Vagina (tissue), 2 donors: Measurements from ENCODE around the gene RAD1. TPM values are rescaled to one million over a fixed set of nuclear protein-coding genes. Genes with fewer than 3 reads are reported as not detected.

ENCODE experiments used
- DNase-seq, 2 donors: peaks; one replicate each; pipeline ENCODE4 v3.0.0-alpha.2; 2017; ENCODE audit errors: extremely low spot score in 2 of 2
- H3K27ac ChIP-seq: fragments of 200-600 bp; sonication (generic); one replicate; pipeline ENCODE4 v1.5.1; 2019
- H3K27me3 ChIP-seq: fragments of 200-600 bp; sonication (generic); one replicate; pipeline ENCODE4 v1.5.1; 2019
- H3K36me3 ChIP-seq, 2 donors: fragments of 200-600 bp; sonication (generic); one replicate each; pipeline ENCODE4 v1.5.1; 2017 to 2019
- H3K4me1 ChIP-seq: fragments of 200-600 bp; sonication (generic); one replicate; pipeline ENCODE4 v1.5.1; 2019
- H3K4me3 ChIP-seq, 2 donors: fragments of 200-600 bp; sonication (generic); 1 replicate in 1 of 2; 2 replicates in 1 of 2; pipeline ENCODE4 v1.5.1; 2016 to 2019
- H3K9me3 ChIP-seq: fragments of 200-600 bp; sonication (generic); one replicate; pipeline ENCODE4 v1.5.1; 2019
- POLR2A ChIP-seq, 2 donors: fragments of 450-650 bp; IDR thresholded peaks; one replicate each; pipeline ENCODE4 v1.6.1; 2017; ENCODE audit warnings: antibody characterized with exemption in 2 of 2, mild to moderate bottlenecking in 2 of 2, moderate library complexity in 2 of 2
- POLR2AphosphoS5 ChIP-seq, 2 donors: sonication (generic); formaldehyde crosslinking; IDR thresholded peaks; one replicate each; pipeline ENCODE4 v1.9.0; 2017; ENCODE audit warnings: antibody characterized with exemption in 2 of 2, mild to moderate bottlenecking in 2 of 2, low read depth in 1 of 2; ENCODE audit not compliant: insufficient read depth in 1 of 2
- intact Hi-C: fragments of 100-400 bp; cut with DNase I; formaldehyde crosslinking; loops from one replicate; pipeline ENCODE4 v1.15.1; 2023
- total RNA-seq: library from RNA; depleted of rRNA; stranded (reverse); fragments of >200 nt; gene quantifications from one replicate; pipeline ENCODE4 v1.2.3, GENCODE V29; 2016
- TF ChIP-seq, protein P1 (sequence below), 3 experiments: fragments of 450-650 bp in 2 of 3; fragments of 200-600 bp in 1 of 3; sonication (generic) in 1 of 3; IDR thresholded peaks; one replicate each; pipeline ENCODE4 v1.5.1; 2017 to 2019; ENCODE audit warnings: antibody characterized with exemption in 3 of 3, mild to moderate bottlenecking in 2 of 3, moderate library complexity in 2 of 3

Gene RAD1
- total RNA-seq, 1 donor from 2014 or later, result 27.7 TPM

DNA sequence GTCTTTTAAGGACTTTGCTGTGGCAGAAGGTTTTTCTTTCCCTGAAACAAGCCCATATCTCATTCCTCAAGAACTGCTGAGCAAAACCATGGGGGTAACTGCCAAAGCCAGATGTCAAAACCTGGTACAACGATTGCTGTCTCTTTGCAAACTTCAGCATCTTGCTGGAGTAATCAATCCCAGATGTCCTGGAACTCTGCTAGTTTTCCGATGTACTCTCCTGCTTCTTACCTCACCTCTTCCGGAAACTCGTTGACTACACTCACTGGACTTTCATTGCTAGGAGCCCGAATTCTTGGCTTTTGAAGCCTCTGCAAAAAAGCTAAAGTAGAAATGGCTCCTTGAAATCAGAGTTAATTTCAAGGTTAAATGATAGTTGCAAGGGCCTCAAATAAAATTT lies 23.3 kb downstream of the RAD1 start:
- no peak overlapping the region for H3K27ac ChIP-seq
- intact Hi-C loops, result no loop called here
- DNase-seq, result no peak

DNA sequence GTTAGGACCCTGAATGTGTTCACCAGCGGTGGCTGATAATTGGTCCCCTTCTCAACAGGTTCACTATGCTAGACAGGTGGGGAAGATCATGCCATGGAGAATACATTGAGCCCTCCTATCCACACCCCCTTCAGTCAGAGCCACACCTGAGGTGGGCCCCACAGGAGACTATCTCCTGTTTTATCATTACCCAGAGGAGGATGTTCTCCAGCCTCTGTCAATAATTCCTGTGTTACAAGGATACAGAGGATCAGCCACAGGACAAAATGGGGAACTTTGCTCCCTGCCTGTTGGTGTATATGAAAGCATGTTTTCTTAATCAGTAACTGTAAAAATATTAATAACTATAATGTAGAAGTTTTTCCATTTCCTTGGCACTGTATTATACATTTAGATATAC lies 25.9 kb downstream of the RAD1 start:
- no peak for DNase-seq
- H3K27ac ChIP-seq, result no peak overlapping the region
- H3K4me1 ChIP-seq, result no peaks in the 10 kb centered on the region
- H3K27me3 ChIP-seq, result no peaks in the 10 kb centered on the region
- H3K9me3 ChIP-seq, result no peaks in the 10 kb centered on the region
- TF ChIP-seq POLR2A (IDR thresholded peaks at IDR 0.05), result no peak
- TF ChIP-seq POLR2AphosphoS5 (IDR thresholded peaks at IDR 0.05; ENCODE audit: insufficient read depth in 1 of 2, low read depth in 1 of 2), result no peak
- TF ChIP-seq, protein P1, sequence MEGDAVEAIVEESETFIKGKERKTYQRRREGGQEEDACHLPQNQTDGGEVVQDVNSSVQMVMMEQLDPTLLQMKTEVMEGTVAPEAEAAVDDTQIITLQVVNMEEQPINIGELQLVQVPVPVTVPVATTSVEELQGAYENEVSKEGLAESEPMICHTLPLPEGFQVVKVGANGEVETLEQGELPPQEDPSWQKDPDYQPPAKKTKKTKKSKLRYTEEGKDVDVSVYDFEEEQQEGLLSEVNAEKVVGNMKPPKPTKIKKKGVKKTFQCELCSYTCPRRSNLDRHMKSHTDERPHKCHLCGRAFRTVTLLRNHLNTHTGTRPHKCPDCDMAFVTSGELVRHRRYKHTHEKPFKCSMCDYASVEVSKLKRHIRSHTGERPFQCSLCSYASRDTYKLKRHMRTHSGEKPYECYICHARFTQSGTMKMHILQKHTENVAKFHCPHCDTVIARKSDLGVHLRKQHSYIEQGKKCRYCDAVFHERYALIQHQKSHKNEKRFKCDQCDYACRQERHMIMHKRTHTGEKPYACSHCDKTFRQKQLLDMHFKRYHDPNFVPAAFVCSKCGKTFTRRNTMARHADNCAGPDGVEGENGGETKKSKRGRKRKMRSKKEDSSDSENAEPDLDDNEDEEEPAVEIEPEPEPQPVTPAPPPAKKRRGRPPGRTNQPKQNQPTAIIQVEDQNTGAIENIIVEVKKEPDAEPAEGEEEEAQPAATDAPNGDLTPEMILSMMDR (IDR thresholded peaks at IDR 0.05), result no peak
- no peaks in the 10 kb centered on the region for H3K36me3 ChIP-seq
- no peak overlapping the region for H3K4me3 ChIP-seq
- intact Hi-C loops, result no loop called here

More for the DNA sequence above, 23.3 kb downstream of the RAD1 start:
- Histone ChIP-seq H3K4me3 (no peak overlapping the region), H3K36me3 (no peaks in the 10 kb centered on the region), H3K4me1 (no peaks in the 10 kb centered on the region), H3K9me3 (no peaks in the 10 kb centered on the region), H3K27me3 (no peaks in the 10 kb centered on the region)
- TF ChIP-seq, protein P1 (IDR thresholded peaks at IDR 0.05), result no peak
- TF ChIP-seq POLR2A (IDR thresholded peaks at IDR 0.05) (no peak), POLR2AphosphoS5 (IDR thresholded peaks at IDR 0.05; ENCODE audit: insufficient read depth in 1 of 2, low read depth in 1 of 2) (no peak)

DNA sequence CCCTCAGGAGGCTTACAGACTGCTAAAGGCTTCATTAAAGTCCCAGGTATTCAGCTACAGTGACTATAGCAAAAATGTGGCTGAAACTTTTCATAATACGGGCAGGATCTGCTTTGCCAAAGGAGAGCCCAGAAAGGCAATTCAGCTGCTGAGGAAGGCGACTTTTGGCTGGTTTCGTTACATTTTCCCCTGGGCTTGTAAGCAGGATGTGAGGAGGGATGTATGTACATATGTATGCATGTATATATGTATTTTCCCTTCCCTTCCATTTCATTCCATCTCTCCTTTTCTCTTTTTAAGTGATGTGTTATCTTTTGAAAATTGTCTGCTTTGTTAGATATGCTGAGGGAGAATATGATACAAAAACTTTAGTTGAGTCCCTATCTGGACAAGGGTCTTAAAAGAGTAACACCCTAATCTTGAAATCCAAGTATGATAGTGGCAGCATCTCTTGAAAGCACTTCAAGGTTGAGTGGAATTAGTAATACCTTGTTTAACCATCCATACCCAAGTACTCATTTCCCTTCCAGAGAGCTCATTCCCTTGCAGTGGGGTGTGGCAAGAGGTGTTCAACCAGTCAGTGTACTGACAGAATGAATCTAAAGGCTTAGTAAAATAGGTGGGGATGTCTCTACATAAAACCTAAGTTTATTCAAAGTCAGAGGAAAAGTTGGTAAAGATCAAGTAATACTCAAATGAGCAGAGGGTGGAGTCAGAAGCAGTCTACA lies 28.7 kb downstream of the RAD1 start:
- no peak overlapping the region for H3K27ac ChIP-seq
- intact Hi-C loops, result no loop called here
- no peak for DNase-seq
- H3K4me1 ChIP-seq, result no peaks in the 10 kb centered on the region
- H3K4me3 ChIP-seq, result no peak overlapping the region
- H3K27me3 ChIP-seq, result no peaks in the 10 kb centered on the region
- H3K36me3 ChIP-seq, result no peaks in the 10 kb centered on the region
- TF ChIP-seq POLR2AphosphoS5 (IDR thresholded peaks at IDR 0.05; ENCODE audit: insufficient read depth in 1 of 2, low read depth in 1 of 2), result no peak
- no peak for TF ChIP-seq POLR2A (IDR thresholded peaks at IDR 0.05)
- TF ChIP-seq, protein P1 (IDR thresholded peaks at IDR 0.05), result no peak
- H3K9me3 ChIP-seq, result no peaks in the 10 kb centered on the region

DNA sequence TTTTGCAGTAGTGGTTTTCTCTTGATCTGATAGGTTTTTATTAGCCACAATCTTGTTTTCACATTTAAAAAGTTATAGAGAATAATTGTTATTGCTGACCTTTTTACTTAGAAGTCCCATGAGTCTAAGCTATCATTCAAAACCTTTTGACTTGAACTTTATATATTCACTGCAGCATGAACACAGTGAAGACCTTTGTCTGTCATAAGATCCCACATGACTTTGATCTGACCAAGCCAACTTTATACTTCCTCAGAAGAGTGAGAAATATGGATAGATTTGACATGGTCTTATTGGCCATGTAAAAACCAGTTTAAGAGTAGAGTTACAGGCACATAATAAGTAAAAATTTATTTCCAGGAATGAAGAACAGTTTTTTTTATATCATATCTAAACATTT lies 34.1 kb downstream of the RAD1 start:
- no peak for DNase-seq
- H3K4me3 ChIP-seq, result no peak overlapping the region
- intact Hi-C loops, result no loop called here
- H3K36me3 ChIP-seq, result no peaks in the 10 kb centered on the region
- H3K4me1 ChIP-seq, result no peaks in the 10 kb centered on the region
- no peaks in the 10 kb centered on the region for H3K9me3 ChIP-seq
- TF ChIP-seq, protein P1 (IDR thresholded peaks at IDR 0.05), result no peak
- no peak for TF ChIP-seq POLR2AphosphoS5 (IDR thresholded peaks at IDR 0.05; ENCODE audit: insufficient read depth in 1 of 2, low read depth in 1 of 2)
- no peak for TF ChIP-seq POLR2A (IDR thresholded peaks at IDR 0.05)
- no peak overlapping the region for H3K27ac ChIP-seq
- no peaks in the 10 kb centered on the region for H3K27me3 ChIP-seq

DNA sequence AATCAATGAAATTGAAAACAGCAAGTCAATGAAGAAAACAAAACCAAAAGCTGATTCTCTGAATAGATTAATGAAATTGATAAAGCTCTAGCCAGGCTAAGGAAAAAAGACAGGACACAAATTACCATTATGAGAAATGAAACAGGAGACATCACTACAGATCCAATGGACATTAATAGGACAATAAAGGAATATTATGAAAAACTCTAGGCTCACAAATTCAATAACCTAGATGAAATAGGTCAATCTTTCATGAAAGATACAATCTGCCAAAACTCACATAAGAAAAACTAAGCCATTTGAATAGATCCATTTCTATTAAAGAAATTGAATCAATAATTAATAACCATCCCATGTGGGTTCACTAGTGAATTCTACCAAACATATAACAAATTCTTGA lies 39.0 kb downstream of the RAD1 start:
- no peaks in the 10 kb centered on the region for H3K36me3 ChIP-seq
- H3K4me3 ChIP-seq, result no peak overlapping the region
- H3K4me1 ChIP-seq, result no peaks in the 10 kb centered on the region
- intact Hi-C loops, result no loop called here
- H3K27ac ChIP-seq, result no peak overlapping the region
- no peaks in the 10 kb centered on the region for H3K27me3 ChIP-seq
- DNase-seq, result no peak
- TF ChIP-seq POLR2A (IDR thresholded peaks at IDR 0.05) (no peak), POLR2AphosphoS5 (IDR thresholded peaks at IDR 0.05; ENCODE audit: insufficient read depth in 1 of 2, low read depth in 1 of 2) (no peak)
- TF ChIP-seq, protein P1 (IDR thresholded peaks at IDR 0.05), result no peak
- H3K9me3 ChIP-seq, result no peaks in the 10 kb centered on the region
